ENCODE measurements around the gene KCNQ1OT1.

KCNQ1OT1 gene

DNA sequence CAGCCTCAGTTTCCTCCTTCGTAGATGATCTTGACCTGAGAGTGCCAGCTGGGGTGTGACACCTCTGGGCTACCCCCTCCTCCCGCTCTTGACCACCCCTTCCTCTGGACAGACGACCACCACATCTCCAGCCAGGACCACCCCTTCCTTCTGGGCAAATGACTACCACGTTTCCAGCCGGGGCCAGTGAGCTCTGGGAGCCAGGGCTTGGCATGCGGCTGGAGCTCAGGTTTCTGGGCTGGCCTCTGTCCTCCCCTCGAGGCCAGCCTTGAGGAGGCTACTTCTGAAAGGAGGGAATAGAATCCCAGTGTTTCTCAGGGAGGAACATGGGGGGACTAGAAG lies 120.9 kb downstream of the KCNQ1OT1 start:
- no peak overlapping the region for H3K4me3 ChIP-seq (ENCODE audit: low read depth, low read length)
- DNase-seq (ENCODE audit: low read depth) = no peak
- TF ChIP-seq MYC (IDR thresholded peaks at IDR 0.05; ENCODE audit: low read depth, low read length) (no peak), POLR2A (IDR thresholded peaks at IDR 0.05; ENCODE audit: extremely low read depth, insufficient read length) (no peak)
- TF ChIP-seq, protein P1, sequence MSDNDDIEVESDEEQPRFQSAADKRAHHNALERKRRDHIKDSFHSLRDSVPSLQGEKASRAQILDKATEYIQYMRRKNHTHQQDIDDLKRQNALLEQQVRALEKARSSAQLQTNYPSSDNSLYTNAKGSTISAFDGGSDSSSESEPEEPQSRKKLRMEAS (IDR thresholded peaks at IDR 0.05; ENCODE audit: low read depth, low read length) = no peak
- TF ChIP-seq, protein P2, sequence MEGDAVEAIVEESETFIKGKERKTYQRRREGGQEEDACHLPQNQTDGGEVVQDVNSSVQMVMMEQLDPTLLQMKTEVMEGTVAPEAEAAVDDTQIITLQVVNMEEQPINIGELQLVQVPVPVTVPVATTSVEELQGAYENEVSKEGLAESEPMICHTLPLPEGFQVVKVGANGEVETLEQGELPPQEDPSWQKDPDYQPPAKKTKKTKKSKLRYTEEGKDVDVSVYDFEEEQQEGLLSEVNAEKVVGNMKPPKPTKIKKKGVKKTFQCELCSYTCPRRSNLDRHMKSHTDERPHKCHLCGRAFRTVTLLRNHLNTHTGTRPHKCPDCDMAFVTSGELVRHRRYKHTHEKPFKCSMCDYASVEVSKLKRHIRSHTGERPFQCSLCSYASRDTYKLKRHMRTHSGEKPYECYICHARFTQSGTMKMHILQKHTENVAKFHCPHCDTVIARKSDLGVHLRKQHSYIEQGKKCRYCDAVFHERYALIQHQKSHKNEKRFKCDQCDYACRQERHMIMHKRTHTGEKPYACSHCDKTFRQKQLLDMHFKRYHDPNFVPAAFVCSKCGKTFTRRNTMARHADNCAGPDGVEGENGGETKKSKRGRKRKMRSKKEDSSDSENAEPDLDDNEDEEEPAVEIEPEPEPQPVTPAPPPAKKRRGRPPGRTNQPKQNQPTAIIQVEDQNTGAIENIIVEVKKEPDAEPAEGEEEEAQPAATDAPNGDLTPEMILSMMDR (IDR thresholded peaks at IDR 0.05; ENCODE audit: low read depth, low read length) = no peak

DNA sequence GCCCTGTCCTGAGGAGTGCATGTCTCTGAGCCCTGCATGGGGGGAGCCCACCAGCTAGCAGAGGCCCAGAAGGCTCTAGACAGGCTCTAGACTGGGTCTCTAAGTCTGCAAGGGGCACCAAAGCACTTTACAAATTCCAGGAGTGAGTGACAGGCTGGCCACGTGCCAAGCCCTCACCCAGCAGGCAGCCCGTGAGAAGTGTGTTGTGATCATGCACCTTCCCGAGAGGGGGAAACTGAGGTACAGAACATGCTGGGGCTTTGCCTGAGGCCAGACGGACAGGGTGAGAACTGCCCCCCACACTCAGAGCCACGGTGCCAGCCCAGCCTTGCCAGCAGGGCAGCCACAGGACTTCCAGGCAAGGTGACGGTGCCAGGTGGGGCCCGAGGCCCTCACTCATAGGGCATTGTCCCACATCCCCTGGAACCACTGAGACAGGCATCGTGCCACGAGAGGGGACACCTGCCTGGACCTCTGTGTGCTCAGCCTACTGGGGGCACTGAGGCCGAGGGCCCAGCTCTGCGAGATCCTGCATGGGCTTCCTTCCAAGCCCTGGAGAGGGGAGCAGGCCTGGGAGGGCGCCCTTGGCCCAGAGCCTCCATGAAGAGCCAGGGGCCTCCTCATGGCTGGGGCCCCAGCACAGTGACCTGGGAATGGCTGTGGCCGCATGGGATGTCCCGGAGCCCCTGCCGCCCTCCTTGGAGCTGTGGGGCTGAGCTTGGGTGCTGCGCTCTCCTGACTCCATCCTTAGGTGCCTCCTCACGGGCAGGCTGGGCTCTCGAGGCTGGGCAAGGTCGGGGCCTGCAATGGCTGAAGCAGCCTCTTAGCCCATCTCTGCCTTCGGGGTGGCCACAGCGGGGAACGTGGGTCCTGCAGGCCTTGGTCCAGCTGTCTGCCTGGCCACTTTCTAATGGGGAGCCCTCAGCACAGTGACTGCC lies 121.5 kb downstream of the KCNQ1OT1 start:
- TF ChIP-seq, protein P1 (IDR thresholded peaks at IDR 0.05; ENCODE audit: low read depth, low read length) = no peak
- TF ChIP-seq POLR2A (IDR thresholded peaks at IDR 0.05; ENCODE audit: extremely low read depth, insufficient read length) = no peak
- TF ChIP-seq MYC (IDR thresholded peaks at IDR 0.05; ENCODE audit: low read depth, low read length) = no peak
- TF ChIP-seq, protein P2 (IDR thresholded peaks at IDR 0.05; ENCODE audit: low read depth, low read length) = no peak
- DNase-seq (ENCODE audit: low read depth) = no peak
- H3K4me3 ChIP-seq (ENCODE audit: low read depth, low read length) = no peak overlapping the region

DNA sequence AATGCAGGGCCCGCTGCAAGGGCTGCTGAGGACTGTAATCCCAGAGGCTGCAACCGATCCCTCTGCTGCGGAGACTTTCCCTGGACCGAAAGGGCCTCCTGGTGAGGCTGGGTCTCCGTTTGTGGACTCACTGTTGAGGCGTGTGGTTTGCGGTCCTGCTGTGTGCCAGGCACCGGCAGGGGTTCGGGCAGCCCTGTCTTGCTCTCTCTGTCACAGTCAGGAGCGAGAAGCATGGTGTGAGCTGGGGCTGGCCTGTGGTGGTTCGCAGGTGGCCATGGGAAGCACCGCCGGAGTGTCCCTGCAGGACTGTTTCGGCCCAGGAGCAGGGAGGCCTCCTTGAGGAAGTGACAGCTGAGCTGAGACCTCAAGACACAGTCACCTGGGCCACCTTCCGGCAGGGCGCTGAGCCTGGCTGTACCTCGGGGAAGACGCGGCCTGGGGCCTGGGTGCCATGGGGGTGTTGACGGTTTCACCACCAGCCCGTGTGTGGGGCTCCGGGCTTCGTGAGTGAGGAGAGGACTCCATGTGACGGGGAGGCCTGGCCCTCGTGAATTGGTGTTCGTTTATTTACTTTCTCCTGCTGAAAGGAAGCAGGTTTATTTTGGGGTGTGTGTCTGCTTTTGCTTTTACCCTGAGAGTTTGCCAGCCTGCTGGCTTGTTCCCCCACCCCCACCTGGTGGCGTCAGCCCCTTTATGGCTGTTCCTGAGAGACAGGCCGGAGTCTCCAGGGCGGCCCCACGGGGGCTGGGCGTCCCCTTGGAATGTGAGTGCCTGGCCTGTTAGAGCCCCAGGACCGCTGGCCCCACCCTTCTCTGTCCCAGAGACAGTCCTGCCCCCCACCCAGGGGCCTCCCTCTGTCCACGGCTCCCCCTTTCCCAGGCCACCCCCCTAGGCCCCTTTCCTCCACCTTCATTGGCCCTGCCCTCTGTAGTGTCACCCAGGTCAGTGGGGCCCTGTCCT lies 122.5 kb downstream of the KCNQ1OT1 start:
- TF ChIP-seq MYC (IDR thresholded peaks at IDR 0.05; ENCODE audit: low read depth, low read length) (no peak), POLR2A (IDR thresholded peaks at IDR 0.05; ENCODE audit: extremely low read depth, insufficient read length) (no peak)
- TF ChIP-seq, protein P1 (IDR thresholded peaks at IDR 0.05; ENCODE audit: low read depth, low read length) = no peak
- TF ChIP-seq, protein P2 (IDR thresholded peaks at IDR 0.05; ENCODE audit: low read depth, low read length) = no peak
- no peak overlapping the region for H3K4me3 ChIP-seq (ENCODE audit: low read depth, low read length)
- DNase-seq (ENCODE audit: low read depth) = no peak

DNA sequence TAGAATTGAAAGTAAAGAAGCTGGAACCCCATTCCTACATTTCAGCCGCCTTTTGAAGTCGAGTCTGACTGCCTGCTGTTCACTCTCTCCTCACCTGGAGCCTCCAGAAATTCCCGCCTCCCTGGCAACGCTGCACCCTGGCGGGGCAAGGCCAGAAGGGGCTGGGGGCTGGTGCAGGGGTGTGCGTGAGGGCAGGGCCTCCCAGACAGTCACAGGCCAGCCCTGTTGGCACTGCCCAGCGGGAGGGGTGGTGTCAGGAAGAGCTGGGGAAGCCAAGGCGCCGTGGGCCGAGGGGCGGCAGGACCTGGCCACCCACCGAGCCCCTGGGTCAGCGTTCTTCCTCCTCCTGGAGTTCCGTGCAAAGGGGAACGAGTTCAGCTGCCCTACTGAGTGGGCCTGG lies 123.2 kb downstream of the KCNQ1OT1 start:
- no peak overlapping the region for H3K4me3 ChIP-seq (ENCODE audit: low read depth, low read length)
- DNase-seq (ENCODE audit: low read depth) = no peak

DNA sequence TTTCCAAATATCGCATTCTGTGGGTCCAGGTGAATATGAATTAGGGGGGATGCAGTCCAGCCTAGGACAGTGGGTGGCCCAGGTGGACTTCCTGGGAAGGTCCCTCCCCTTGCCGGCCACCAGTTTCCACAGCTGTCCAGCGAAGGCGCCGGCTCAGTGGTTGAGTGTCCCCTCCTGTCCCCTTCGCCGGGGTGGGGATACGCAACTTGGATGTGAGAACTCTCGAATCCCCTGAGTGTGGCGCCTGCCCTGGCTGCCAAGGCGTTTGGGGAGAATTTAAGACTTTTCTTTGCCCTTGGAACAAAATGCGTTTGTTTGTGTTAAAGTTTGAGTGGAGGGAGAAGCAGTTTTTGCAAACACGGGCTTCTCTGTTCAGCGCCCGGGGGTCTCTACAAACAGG lies 123.7 kb downstream of the KCNQ1OT1 start:
- TF ChIP-seq, protein P1 (IDR thresholded peaks at IDR 0.05; ENCODE audit: low read depth, low read length) = no peak
- TF ChIP-seq POLR2A (IDR thresholded peaks at IDR 0.05; ENCODE audit: extremely low read depth, insufficient read length) (no peak), MYC (IDR thresholded peaks at IDR 0.05; ENCODE audit: low read depth, low read length) (no peak)
- TF ChIP-seq, protein P2 (IDR thresholded peaks at IDR 0.05; ENCODE audit: low read depth, low read length) = no peak
- no peak for DNase-seq (ENCODE audit: low read depth)

More for the DNA sequence above, 123.2 kb downstream of the KCNQ1OT1 start:
- TF ChIP-seq MYC (IDR thresholded peaks at IDR 0.05; ENCODE audit: low read depth, low read length) (no peak), POLR2A (IDR thresholded peaks at IDR 0.05; ENCODE audit: extremely low read depth, insufficient read length) (no peak)
- TF ChIP-seq, protein P1 (IDR thresholded peaks at IDR 0.05; ENCODE audit: low read depth, low read length) = no peak
- TF ChIP-seq, protein P2 (IDR thresholded peaks at IDR 0.05; ENCODE audit: low read depth, low read length) = no peak

More for the DNA sequence above, 123.7 kb downstream of the KCNQ1OT1 start:
- no peak overlapping the region for H3K4me3 ChIP-seq (ENCODE audit: low read depth, low read length)
